NOMO-1 (cell line): ENCODE results near the gene RGL2.
"Not testable (repeated sequence)": the region's sequence is repeated elsewhere in the genome, so short reads cannot be mapped to it uniquely, and the experiment has no call there.

ENCODE experiments used
- DNase-seq, 2 experiments: peaks; one replicate each; lab custom pipeline; 2025; ENCODE audit not compliant: unreplicated experiment in 2 of 2; lab: John Stamatoyannopoulos, UW

The RGL2 gene

GRCh38 chr6:33276864-33277662 lies 21.7 kb downstream of the RGL2 start, which contains the start of gene B3GALT4:
B3GALT4 (plus strand) TSS chr6:33277123; CDS start chr6:33277420, 297 bp downstream.
- DNase-seq, result peak; percentile 78 to 87

- no peak for DNase-seq
Measured at GRCh38 chr6:33276581-33276863, 22.2 kb downstream of the RGL2 start.

DNA sequence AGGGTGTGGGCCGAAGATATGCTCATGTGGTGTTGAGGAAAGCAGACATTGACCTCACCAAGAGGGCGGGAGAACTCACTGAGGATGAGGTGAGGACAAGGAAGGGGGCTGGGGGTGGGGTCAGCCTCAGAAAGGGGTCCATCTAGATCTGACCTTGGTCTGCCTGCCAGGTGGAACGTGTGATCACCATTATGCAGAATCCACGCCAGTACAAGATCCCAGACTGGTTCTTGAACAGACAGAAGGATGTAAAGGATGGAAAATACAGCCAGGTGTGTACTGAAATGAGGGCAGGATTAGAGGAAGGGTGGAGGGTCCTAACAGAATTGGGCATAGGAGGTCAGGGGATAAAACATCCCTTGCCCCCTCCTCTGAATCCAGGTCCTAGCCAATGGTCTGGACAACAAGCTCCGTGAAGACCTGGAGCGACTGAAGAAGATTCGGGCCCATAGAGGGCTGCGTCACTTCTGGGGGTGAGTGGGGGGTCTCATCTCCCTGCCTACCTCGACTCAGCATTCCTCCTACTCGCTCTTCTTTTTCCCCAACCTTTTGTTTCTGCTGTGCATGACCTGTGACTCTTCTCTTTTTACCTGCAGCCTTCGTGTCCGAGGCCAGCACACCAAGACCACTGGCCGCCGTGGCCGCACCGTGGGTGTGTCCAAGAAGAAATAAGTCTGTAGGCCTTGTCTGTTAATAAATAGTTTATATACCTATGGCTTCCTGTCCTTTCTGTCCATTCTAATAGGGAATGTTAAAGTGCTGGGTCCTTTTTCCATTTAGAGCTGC lies 22.8 kb downstream of the RGL2 start:
- not testable (repeated sequence) for DNase-seq

GRCh38 chr6:33273924-33274902 lies 24.5 kb downstream of the RGL2 start:
- DNase-seq, result peak in 1 of 2 experiments; percentile 22

DNA sequence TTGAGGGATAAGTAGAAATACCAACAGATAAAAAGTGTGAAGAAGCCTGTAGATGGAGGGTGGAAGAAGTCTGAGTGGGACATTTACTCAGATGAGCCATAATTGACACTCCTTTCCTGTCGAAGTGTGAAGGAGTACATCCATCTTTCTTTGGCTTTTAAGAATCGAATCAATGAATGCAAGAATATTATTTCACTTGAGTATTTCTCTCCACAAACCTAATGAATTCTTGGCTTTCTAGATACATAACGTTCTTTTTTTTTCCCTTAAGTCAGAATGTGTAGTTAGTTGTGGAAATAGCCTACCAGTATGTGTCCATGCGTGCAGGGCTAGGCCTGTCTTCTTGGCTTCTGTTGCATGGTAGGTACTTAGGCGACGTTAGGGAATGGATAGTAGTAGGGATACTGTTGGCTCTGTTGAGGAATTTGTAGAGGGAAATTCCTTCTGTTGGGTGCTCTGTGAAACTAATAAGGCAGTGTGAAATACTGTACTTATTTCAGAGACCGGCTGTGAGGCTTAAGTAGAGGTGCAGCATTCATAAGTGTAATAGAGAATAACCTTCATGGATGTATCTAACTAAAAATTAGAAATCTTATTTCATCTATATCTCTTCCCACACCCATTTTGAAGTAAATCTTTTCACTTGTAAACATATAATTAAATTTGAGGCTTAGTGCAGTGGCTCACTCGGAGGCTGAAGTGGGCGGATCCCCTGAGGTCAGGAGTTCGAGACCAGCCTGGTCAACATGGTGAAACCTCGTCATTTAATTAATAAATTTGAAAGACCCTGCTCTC lies 25.4 kb downstream of the RGL2 start:
- no peak for DNase-seq

GRCh38 chr6:33272275-33273128 lies 26.2 kb downstream of the RGL2 start:
- no peak for DNase-seq

DNA sequence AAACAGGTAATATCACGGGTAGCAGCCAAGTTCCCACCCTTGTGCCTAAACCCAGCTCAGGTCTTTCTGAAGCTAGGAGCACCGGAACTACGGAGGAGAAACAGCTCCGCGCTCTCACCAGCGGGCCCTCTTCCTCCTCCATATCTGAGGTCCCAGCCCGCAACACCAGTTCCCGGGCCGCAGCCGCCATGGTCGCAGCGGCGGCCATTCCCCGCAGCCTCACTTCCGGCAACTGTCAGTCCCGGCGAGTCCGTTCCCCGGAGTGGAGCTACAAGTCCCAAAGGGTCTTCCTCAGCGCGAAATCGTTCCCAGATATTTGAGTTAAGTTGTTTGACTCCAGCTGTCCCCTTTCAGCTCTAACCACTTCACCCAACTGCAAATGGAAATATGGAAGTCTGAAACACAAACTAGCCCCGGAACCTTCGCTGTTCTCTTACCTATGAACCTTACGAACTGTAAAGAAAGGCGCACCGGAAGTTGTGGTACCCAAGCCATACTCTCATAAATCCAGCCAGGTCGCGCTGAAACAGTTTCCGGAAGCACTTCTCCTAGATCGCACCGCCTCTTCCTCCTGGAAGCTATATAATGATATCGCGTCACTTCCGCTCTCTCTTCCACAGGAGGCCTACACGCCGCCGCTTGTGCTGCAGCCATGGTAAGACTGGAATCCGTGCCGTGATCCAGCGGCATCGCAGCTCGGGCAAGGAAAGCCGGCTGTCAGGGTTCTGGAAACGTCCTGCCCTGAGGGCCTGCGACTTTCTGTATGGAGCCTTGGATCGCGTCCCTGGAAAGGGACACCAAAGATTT lies 27.1 kb downstream of the RGL2 start, which contains the start of the genes RPS18 and VPS52:
Gene RPS18, plus strand, starts transcription at position 608 of the 807 bp plus-strand sequence. Its CDS starts 45 bp downstream, at position 653.
Gene VPS52, minus strand, starts transcription at position 409 of the 807 bp plus-strand sequence. Its CDS starts 201 bp downstream, at position 208.
- DNase-seq, result peak; percentile 81 to 94

DNA sequence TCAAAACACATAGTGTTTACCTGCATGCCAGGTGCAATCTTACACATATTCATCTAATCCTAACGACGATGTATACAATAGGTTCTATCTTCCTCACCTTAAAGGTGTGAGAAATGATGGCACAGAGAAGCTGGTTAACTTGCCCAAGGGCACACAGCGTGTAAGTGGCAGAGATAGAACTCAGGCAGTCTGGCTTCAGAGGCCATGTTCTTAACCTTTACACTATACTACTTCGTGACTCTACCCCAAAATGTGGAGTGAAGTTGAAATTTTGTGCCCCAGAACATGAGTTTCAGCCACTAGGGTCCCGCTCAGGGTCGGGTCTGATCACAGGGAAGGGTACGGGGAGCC lies 27.6 kb downstream of the RGL2 start:
- DNase-seq, result peak in 1 of 2 experiments; percentile 45

DNA sequence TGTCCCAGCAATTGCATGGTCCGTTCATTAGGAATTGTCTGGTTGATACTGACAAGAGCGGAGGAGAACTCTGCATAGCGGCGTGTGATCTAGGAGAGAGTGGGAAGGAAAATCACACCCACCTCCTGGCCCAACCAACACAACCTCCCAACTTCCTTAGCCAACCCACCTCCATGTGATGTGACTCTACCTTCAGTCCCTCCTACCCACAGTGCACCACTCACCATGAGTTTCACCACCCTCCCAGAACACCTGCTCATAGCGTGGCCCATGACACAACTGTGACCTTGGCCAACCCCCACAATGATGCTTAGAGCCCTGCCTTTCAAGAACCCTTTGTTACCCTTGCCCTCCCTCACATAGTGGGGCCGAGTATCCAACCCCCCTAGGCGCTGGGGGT lies 34.7 kb downstream of the RGL2 start:
- no peak for DNase-seq

- DNase-seq, result not testable (repeated sequence)
Measured at GRCh38 chr6:33262490-33262889, 36.3 kb downstream of the RGL2 start.

- DNase-seq, result no peak
Measured at GRCh38 chr6:33259032-33259431, 39.7 kb downstream of the RGL2 start.

- DNase-seq, result no peak
Measured at GRCh38 chr6:33254591-33254990, 44.2 kb downstream of the RGL2 start.

DNA sequence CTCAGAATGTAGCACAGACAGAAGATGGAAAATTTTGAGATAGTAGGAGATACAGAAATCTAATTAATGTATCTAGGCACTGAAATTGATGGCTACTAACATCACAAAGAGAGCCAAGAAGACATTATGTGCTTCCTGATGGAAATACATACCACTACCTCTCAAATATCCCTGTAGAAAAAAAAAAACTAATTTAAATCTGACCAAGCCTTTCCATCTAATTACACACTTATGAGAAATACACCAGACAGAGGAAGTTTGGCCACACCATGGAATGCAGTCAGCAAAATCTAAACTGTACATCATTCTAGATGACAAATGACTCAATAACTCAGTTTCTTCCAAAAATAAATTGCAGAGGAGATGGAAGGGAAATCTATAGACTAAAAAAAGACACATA lies 46.0 kb downstream of the RGL2 start:
- no peak for DNase-seq

- DNase-seq, result no peak
Measured at GRCh38 chr6:33251395-33252012, 47.2 kb downstream of the RGL2 start.

GRCh38 chr6:33250731-33251130 lies 48.0 kb downstream of the RGL2 start:
- no peak for DNase-seq

GRCh38 chr6:33249732-33250630 lies 48.8 kb downstream of the RGL2 start:
- DNase-seq, result no peak
